PC-3 (cell line): ENCODE measurements around the gene DPEP2.

Source experiments
- EZH2 ChIP-seq: fragments of 300-600 bp; sonication (generic); IDR thresholded peaks from one replicate; pipeline ENCODE4 v1.6.1; 2017; ENCODE audit warnings: antibody characterized with exemption, mild to moderate bottlenecking, low read length; ENCODE audit not compliant: unreplicated experiment
- EZH2phosphoT487 ChIP-seq: fragments of 300-600 bp; sonication (generic); IDR thresholded peaks from 2 replicates; pipeline ENCODE4 v1.6.1; 2018; ENCODE audit warnings: mild to moderate bottlenecking, antibody characterized with exemption, low read length, borderline replicate concordance
- TF ChIP-seq, protein P1 (sequence below): fragments of 300-600 bp; sonication (generic); conservative IDR thresholded peaks from 2 replicates; pipeline ENCODE4 v1.5.1; 2017; ENCODE audit warnings: antibody characterized with exemption, low read depth, mild to moderate bottlenecking, low read length

DNA sequence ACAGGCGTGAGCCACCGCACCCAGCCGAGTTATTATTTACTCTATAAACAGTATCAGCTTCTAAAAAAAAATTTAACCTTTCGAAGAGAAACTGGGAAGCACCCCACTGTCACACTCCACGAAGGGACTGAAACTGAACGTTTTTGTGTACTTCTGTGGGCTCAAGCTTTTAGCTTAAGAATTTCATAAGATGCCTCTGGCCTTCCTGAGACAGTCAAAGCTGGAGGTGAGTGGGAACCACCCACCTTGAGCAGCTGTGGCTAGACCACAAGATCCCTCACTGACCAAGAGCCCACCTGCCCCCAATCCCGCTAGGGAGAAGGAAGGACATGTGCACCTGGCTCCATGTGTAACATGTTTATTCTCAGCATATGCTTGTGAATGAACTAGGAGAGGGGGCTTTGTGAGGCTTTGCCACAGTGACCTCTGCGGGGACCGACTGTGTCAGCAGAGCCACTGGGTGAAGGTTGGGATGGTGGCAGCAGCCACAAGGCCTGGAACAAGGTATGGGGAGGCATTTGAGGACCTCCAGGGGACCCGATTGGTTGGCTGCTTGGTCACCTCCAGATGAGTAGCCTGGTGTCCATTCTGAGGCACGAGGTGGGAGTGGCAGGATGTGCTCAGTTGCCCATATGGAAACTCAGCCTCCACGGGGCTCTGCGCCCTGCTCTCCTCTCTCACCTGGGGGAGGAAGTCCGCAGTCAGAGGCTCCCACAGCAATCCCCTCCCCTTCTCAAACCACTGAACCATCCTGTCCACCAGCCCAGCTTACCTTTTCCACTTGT is 23.8 kb downstream of the DPEP2 start:
- TF ChIP-seq, protein P1, sequence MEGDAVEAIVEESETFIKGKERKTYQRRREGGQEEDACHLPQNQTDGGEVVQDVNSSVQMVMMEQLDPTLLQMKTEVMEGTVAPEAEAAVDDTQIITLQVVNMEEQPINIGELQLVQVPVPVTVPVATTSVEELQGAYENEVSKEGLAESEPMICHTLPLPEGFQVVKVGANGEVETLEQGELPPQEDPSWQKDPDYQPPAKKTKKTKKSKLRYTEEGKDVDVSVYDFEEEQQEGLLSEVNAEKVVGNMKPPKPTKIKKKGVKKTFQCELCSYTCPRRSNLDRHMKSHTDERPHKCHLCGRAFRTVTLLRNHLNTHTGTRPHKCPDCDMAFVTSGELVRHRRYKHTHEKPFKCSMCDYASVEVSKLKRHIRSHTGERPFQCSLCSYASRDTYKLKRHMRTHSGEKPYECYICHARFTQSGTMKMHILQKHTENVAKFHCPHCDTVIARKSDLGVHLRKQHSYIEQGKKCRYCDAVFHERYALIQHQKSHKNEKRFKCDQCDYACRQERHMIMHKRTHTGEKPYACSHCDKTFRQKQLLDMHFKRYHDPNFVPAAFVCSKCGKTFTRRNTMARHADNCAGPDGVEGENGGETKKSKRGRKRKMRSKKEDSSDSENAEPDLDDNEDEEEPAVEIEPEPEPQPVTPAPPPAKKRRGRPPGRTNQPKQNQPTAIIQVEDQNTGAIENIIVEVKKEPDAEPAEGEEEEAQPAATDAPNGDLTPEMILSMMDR: no peak
- TF ChIP-seq EZH2 (no peak), EZH2phosphoT487 (no peak)
